Measurements from ENCODE around the gene RNASEL.
A peak's percentile ranks its signal among the peaks of the same experiment; 100 is the strongest.

Gene RNASEL

GRCh38 chr1:182620924-182621585, 32.0 kb upstream of the RNASEL start:
- no peak for DNase-seq (ENCODE audit: low spot score)
- Histone ChIP-seq H3K27ac (no peak overlapping the region), H3K4me3 (no peak overlapping the region)
- no peak for TF ChIP-seq CTCF (IDR thresholded peaks at IDR 0.05)

- peak overlapping the region; percentile 31 to 67 for H3K27ac ChIP-seq
- no peak for TF ChIP-seq CTCF (IDR thresholded peaks at IDR 0.05)
- DNase-seq (ENCODE audit: low spot score): no peak
- H3K4me3 ChIP-seq: no peak overlapping the region
Measured at GRCh38 chr1:182617734-182618351, 28.8 kb upstream of the RNASEL start.

- no peak for TF ChIP-seq CTCF (IDR thresholded peaks at IDR 0.05)
- DNase-seq (ENCODE audit: low spot score): no peak
- Histone ChIP-seq H3K4me3 (no peak overlapping the region), H3K27ac (peak overlapping the region in 1 of 2 donors; percentile 47)
Measured at GRCh38 chr1:182617014-182617429, 28.0 kb upstream of the RNASEL start.

GRCh38 chr1:182616130-182617013, 27.3 kb upstream of the RNASEL start:
- peak; percentile 86 for DNase-seq (ENCODE audit: low spot score)
- Histone ChIP-seq H3K27ac (peak overlapping the region; percentile 80 to 91), H3K4me3 (peak overlapping the region; percentile 72)

GRCh38 chr1:182615468-182616129, 26.5 kb upstream of the RNASEL start:
- TF ChIP-seq CTCF (IDR thresholded peaks at IDR 0.05): no peak
- H3K4me3 ChIP-seq: peak overlapping the region; percentile 72
- no peak for DNase-seq (ENCODE audit: low spot score)

More at GRCh38 chr1:182616130-182617013, 27.3 kb upstream of the RNASEL start:
- TF ChIP-seq CTCF (IDR thresholded peaks at IDR 0.05): no peak

GRCh38 chr1:182614796-182615454, 25.9 kb upstream of the RNASEL start:
- peak; percentile 94 for DNase-seq (ENCODE audit: low spot score)
- Histone ChIP-seq H3K27ac (peak overlapping the region; percentile 80 to 91), H3K4me3 (peak overlapping the region; percentile 72)
- TF ChIP-seq CTCF (IDR thresholded peaks at IDR 0.05): no peak

More at GRCh38 chr1:182615468-182616129, 26.5 kb upstream of the RNASEL start:
- peak overlapping the region; percentile 80 to 91 for H3K27ac ChIP-seq
